ENCODE results near the gene SLC7A1. TPM values are rescaled to one million over a fixed set of nuclear protein-coding genes. Genes with fewer than 3 reads are reported as not detected.

The SLC7A1 gene
- total RNA-seq, 1 experiment from 2014 or later: 24.7 TPM

- no peak for DNase-seq (ENCODE audit: low read depth)
Measured at GRCh38 chr13:29562786-29563438, 32.6 kb downstream of the SLC7A1 start.

- no peak for DNase-seq (ENCODE audit: low read depth)
Measured at GRCh38 chr13:29561918-29562317, 33.6 kb downstream of the SLC7A1 start.

GRCh38 chr13:29556742-29557141 lies 38.7 kb downstream of the SLC7A1 start:
- no peak for DNase-seq (ENCODE audit: low read depth)

- no peak for DNase-seq (ENCODE audit: low read depth)
Measured at GRCh38 chr13:29551214-29551613, 44.3 kb downstream of the SLC7A1 start.

- no peak for DNase-seq (ENCODE audit: low read depth)
Measured at GRCh38 chr13:29550430-29550988, 45.0 kb downstream of the SLC7A1 start.

DNA sequence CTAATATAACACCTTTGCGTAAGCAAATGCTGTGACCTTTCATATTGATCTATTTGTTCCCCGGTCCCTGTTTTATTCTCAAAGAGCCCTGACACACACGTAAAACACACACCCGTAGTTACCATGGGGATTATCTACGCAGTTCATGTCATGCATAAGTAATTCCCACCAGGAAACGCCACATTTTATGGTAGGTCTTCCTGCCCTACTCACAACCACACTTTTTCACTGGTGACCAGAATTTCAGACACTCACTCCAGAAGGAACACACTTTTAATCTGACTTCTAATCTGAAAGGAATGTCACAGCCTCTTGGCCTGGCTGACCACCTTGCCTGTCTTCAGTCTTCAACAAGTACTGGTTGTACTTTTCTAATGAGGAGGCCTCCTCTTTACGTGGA lies 46.8 kb downstream of the SLC7A1 start:
- no peak for DNase-seq (ENCODE audit: low read depth)

DNA sequence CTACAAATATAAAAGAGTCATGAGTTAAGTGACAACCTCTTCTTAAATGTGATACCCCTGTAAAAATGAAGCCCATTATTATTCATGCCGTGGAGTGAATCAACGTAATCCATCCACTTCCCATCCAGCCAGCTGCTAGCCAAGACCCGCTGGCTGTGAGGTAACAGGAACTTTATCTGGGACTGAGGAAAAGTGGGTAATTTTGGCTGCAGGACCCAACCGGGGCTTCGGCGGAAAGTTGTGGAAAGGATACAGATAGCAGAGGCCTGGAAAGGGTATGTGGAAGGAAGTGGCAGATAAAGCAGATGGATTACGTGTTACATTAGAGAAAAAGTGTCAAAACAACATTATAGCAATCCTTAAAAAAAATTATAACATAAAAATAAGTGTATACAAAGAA lies 48.3 kb downstream of the SLC7A1 start:
- no peak for DNase-seq (ENCODE audit: low read depth)

- DNase-seq (ENCODE audit: low read depth): no peak
Measured at GRCh38 chr13:29546662-29547061, 48.8 kb downstream of the SLC7A1 start.

- DNase-seq (ENCODE audit: low read depth): no peak
Measured at GRCh38 chr13:29545988-29546387, 49.5 kb downstream of the SLC7A1 start.

- peak; percentile 62 for DNase-seq (ENCODE audit: low read depth)
Measured at GRCh38 chr13:29543230-29544215, 52.0 kb downstream of the SLC7A1 start.

GRCh38 chr13:29542381-29542780 lies 53.1 kb downstream of the SLC7A1 start:
- no peak for DNase-seq (ENCODE audit: low read depth)

- DNase-seq (ENCODE audit: low read depth): no peak
Measured at GRCh38 chr13:29541400-29541799, 54.1 kb downstream of the SLC7A1 start.

DNA sequence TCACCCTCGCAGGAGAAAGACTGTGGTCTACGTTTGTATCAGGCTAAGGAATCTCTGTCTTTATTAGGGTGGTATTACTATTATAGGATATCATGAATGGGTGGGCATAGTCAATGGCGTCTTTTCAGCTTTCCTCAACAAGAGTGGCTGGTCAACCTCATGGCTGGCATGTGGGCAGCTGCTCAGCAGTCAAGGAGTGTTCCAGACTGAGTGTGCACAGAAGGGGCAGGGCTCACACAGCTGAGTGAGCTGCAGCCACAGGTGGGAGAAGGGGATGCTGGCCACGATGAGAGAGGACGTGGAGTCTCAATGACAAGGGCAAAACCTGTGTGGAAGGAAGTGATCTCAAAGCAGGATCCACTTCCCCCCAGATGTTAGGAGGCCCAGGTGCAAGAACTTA lies 54.7 kb downstream of the SLC7A1 start:
- DNase-seq (ENCODE audit: low read depth): no peak

DNA sequence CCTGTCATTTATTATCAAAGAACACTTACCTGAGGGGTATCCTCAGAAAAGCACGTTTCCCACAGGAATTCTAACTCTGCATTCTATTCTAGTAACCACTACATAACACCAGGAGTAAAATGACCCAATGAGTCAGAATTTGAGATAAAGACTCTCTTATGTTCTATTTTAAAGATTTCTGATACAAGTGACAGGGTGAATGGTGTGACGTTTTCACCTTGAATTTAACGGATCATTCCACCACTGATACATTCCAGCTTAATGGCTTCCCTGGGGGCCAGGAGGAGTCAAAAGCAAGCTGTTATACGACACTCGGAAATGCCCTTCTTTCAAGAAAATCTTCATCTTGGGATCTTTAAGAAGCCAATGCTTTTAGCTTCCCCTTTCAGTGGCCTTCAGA lies 55.2 kb downstream of the SLC7A1 start:
- no peak for DNase-seq (ENCODE audit: low read depth)

DNA sequence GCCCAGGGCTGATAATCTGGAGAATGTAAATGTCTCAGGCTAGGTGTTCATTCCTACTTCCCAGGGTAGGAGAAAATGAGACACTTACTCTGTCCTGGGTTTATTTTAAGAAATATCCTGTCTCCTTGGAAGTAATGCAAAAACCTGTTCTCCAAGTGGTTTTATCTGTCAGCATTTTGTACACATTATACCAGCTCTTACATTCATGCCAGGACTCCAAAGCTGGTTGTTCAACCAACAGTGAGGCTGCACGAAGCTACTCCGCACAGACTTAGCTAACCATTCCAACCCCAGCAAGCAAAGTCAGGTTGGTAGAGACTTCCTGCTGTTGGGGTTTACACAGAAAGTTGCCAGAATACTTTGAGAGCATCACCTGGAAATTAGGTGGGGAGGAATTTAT lies 55.6 kb downstream of the SLC7A1 start:
- no peak for DNase-seq (ENCODE audit: low read depth)

DNA sequence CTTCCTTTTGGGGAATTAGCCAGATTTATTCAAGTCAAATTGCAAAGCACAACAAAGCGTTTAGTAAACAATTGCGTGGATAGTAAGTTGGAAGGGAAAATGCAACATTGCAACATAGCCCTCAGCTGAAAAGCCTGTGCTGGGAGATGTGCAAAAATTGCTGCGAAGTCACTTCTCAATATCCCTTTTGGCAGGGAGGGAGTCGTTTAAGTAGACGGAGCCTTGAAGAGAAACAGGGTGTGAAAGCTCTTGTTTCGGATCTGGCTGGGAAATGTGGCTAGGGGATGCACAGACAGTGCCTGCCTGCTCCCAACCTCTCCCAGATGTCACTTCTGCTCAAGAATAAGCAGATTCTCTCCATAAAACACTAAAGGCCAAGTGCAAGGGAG lies 56.8 kb downstream of the SLC7A1 start:
- no peak for DNase-seq (ENCODE audit: low read depth)

- no peak for DNase-seq (ENCODE audit: low read depth)
Measured at GRCh38 chr13:29537736-29538651, 57.5 kb downstream of the SLC7A1 start.

GRCh38 chr13:29536853-29537252 lies 58.6 kb downstream of the SLC7A1 start:
- no peak for DNase-seq (ENCODE audit: low read depth)

- no peak for DNase-seq (ENCODE audit: low read depth)
Measured at GRCh38 chr13:29535663-29536655, 59.5 kb downstream of the SLC7A1 start.

GRCh38 chr13:29534083-29534482 lies 61.4 kb downstream of the SLC7A1 start:
- DNase-seq (ENCODE audit: low read depth): no peak

All from HT1080 (cell line).